ENCODE data around the gene SMIM23.

Gene SMIM23

DNA sequence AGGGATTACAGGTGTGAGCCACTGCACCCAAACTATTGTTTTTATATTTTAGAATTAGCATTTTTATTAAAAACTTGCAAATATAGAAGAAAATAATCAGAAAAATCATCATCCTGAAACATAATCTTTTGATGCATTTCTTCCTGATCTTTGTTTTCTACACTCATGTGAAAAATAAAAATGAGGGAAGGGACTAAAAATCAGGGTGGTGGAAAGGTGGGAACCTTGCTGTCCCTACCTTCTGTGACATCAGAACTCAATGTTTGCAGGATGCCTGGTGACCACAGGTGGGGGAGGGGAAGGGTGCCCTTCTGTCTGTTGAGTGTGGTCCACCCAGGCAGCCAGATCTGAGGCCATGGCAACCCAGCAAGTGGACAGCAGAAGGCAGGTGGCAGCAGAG is at the start of gene SMIM23:
TSS of gene SMIM23 (plus strand) at position 301 of the 400 bp plus-strand sequence. CDS start at position 356, 55 bp downstream.
- no peak for DNase-seq (ENCODE audit: low read depth)

DNA sequence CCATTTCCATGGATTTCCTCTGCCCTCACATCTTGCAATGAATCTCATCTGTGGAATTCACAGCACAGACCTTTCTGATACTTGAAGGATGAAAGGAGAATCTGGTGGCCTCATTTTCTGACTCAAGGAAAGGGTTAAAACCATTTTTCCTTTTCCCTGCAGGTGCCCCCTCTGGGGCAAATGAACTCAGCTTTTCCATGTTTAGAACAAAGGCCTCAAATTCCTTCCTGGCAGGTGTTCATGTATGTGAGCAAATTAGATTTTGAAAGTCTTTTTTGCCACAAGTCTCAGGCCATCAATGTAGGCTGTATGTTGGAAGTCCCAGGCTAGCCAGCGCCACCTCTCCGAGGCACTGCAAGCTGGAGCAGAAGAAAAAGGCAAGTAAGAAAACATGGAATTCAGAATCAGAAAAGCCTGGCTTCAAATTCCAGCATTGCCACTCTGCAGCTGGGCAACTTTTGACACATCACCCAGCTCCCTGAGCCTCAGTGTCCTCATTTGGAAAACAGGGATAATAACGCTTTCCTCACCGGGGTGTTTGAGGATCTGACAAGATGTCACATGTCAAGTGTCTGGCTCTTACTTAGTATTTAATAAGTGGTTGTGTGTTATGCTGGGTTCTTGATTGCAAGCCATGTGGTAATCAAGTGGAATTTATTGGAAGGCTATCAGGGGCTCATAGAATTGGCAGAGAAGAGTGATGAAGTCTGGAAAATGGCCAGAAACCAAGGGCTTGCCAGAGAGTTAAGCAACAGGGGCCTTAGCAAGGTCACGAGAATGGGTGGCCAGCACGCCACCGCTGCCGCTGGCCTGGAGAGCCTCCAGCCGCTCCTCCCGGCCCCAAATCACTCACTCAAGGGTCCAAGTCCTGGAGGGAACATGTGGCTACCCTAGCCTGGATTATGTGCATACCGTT is 48.4 kb upstream of the SMIM23 start:
- no peak for DNase-seq (ENCODE audit: low read depth)

DNA sequence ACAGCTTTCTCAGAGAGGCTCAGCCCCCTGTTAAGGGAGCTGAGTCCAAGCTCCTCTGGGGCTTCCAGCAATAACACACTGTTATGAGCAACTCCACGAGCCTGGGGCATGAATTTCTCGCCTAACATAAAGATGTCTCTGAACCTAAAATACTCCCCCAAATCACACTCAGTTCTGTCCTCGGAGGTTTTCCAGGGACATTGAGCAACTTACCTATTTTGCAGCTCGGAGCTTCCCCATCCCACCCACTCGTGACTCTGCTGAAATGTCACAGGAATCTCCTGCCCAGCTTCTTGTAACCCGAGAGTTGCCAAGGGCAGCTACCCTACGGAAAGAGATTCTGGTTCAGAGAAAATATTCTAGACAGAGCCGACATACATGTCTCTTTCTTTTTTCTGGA is 47.1 kb upstream of the SMIM23 start:
- no peak for DNase-seq (ENCODE audit: low read depth)

DNA sequence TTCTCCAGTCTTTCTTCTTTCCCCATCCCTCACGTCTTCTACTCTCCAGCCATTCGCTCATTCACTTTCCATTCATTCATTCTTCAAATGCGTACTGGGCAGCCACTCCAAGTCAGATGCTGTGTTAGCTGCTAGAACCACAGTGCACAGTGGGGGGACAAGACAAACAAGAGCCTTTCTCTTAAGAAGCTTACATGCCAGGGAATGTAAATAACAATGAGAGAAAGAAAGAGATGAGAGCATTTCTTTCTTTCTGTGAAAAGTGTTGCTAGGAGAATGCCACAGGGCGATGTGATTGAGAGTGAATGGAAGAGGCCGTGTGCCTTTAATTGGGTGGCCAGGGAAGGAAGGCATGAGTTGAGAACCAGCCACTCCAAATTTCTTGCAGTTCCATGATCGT is 46.3 kb upstream of the SMIM23 start:
- DNase-seq (ENCODE audit: low read depth): no peak

DNA sequence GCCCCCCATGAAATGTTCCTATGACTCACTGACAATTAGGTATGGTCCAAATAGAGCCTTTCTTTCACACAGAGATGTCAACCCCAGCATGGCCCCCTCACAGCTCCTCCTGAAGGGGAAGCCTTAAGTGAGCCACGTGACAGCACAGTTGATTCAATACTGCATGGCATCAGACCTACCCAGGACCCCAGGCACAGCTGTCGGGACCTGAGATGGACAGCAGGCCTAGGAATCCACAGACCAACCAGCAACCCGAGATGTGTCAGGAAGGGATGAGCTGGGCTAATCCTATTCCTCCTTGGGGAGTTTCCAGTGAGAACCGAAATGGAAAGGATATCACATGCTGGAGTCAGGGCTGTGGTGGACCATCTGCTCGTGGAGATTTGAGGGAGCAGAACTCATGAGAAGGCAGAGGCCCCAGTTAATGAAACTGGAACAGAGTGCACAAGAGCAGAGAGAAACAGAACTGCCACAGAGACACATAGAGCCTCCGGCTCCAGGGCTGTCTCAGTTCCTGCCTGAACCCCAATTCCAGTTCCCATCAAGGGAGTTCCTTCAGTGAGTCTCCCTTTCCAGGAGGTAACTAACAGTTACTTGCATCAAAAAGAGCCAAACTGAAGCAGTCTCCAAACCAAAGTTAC is 42.1 kb upstream of the SMIM23 start:
- no peak for DNase-seq (ENCODE audit: low read depth)

DNA sequence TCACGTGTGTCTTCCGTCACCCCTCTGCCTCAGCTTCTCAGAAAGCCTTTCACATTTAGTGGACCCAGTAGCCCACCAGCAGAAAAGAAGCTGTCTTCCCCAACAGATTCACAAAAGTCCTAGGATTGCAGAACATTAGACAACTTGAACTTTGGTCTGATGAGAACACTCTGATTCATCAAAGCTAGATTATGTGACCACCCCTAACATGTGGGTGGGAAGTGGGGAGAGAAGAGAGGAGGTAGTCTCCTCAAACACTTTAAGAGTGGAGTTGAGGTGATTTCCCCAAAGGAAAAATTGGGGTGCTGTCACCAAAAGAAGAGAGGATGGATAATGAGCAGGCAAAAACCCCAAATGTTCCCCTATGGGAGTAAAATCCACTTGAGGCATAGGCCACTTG is 41.4 kb upstream of the SMIM23 start:
- DNase-seq (ENCODE audit: low read depth): no peak

DNA sequence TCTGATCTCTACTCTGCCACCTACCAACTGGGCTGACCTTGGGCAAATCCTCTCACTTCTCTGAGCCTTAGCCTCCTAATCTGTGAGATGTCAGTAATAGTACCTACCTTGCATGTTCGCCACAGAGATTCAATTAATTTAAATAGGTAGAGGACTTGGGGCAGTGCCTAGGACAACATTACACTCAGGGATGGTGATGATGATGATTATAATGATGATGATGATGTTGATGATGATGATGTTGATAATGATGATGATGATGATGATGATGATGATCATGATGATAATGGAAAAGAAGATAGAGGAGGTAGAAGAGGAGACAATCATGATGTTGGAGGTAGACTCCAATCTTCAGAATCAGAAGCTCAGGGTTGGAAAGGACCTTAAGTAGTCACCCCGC is 40.7 kb upstream of the SMIM23 start:
- no peak for DNase-seq (ENCODE audit: low read depth)

DNA sequence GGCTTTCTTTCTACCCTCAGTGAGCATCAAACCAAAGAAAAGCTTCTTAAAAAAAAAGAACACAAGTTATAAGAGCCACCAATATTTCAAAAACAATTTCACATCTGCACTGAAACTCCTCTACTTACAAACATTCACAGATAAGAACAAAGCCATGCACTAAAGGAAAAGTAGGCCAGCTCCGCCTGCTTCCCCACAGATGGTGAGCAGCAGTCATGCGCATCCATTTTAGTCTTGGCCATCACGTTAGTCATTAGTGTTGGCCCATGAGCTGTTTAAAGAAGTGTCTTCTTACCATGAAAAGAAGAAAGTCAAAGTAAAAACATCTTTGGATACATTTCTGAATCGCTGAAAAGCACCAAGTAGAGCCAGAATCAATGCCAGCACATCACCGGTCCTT is 40.0 kb upstream of the SMIM23 start:
- DNase-seq (ENCODE audit: low read depth): no peak

DNA sequence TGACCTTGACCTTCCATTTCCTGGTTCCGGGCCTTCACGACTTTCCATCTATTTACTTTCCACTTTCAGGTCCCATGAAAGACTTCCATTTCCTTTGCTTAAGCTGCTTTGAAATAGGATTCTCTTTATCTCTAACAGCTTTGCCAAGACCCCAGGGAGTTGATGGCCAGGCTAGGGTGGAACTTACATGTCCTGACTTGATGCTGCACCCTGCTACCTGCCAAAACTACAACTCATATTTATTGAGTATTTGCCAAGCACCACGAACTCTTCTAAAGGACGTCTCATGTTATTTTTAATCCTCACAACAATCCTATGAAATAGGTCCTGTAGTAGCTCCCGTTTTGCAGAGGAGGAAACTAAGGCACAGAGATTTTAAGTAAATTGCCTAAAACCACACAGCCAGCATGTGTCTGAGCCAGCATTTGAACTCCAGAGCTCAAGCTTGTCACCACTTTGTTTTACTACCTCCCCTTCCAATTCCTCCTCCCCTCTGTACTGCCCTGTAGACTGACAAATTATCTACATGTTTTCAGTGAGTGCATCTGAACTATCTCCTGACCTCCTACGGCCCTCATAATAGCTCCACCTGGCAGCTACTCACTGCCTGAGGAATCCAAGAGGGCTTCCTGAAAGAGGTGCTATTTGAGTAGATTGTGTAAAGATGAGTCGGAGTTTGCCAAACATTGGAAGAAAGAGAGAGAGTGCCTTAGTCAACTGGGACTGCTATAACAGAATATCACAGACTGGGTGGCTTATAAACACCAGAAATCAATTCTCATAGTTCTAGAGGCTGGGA is 38.4 kb upstream of the SMIM23 start:
- DNase-seq (ENCODE audit: low read depth): no peak

DNA sequence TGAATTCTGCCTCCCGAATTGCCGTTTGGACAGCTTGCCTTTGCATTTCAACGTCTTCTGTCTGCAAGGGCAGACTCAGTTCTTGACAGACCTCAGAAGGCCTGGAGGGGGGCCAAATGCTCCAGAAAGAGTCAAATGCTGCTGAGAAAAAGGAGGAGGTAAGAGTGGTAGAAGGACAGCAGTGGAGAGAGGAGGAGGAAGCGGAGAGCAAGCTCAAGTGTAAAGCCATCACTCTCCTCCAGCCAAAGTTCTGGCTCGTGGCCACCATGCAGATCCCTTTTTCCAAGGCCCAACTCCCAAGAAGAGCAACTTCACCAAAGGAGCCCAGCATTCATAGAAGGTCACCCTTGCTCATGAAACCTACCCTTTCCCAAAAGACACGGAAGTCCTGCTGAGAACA is 36.9 kb upstream of the SMIM23 start:
- DNase-seq (ENCODE audit: low read depth): no peak

DNA sequence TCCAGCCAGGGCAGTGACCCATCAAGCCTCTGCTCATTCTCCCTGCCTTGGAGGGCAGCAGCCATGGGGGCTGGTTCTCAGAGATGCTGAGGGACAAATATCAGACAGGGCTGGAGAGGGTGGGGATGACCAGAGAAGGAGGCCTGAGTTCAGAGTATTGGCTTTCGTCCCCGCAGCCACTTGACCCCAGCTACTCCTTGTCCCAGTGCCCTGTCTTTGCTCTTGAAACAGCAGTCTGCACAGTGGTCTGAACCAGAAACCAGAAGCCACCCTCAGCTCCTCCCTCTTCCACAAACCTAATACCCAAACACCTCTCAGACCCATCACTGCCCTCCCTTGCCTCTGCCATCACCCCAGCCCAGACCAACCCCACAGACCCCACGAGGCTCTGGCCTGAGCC is 36.3 kb upstream of the SMIM23 start:
- no peak for DNase-seq (ENCODE audit: low read depth)

DNA sequence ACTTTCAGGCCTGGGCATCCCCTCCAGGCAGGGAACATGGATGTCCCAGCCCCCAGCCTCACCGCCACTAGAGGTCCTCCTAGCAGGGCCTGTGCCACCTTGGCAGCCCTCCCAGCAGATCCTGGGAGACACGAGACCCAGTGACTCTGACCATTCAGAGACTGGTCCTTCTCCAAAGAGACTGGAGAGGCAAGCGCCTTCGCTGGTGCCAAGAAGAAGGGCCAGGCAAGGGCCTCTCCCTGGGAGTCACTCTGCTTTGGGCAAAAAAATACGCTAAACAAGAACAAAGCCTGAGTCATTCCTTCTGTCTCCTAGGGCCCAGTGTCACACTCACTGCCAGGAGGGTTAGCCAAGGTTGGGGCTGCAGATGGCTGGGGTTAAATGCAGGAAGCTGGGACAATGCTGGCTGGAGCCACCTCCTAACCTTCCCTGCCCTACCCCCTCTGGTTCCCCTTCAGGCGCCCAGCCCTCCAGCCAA is 35.3 kb upstream of the SMIM23 start:
- DNase-seq (ENCODE audit: low read depth): no peak

DNA sequence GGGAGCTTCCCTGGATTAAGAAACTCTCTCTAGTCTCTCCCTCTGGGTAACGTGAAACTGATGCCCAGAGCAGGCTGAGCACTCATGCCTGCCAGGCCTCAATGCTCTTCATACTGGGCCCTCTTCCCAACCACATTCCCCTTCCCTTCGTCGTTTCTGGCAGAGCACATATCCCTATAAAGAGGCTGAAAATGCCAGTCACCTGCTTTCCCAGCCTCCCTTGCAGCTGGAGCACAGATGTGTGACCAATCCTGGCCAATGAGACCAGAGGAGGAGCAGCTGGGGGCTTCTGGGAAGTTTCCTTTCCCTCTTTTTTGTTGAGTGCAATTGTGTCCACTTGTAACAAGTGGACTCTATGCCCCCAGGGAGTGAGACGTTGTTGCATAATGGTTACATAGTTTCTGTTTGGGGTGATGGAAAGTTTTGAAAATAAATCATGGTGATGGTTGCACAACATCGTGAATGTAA is 30.2 kb upstream of the SMIM23 start:
- DNase-seq (ENCODE audit: low read depth): no peak

DNA sequence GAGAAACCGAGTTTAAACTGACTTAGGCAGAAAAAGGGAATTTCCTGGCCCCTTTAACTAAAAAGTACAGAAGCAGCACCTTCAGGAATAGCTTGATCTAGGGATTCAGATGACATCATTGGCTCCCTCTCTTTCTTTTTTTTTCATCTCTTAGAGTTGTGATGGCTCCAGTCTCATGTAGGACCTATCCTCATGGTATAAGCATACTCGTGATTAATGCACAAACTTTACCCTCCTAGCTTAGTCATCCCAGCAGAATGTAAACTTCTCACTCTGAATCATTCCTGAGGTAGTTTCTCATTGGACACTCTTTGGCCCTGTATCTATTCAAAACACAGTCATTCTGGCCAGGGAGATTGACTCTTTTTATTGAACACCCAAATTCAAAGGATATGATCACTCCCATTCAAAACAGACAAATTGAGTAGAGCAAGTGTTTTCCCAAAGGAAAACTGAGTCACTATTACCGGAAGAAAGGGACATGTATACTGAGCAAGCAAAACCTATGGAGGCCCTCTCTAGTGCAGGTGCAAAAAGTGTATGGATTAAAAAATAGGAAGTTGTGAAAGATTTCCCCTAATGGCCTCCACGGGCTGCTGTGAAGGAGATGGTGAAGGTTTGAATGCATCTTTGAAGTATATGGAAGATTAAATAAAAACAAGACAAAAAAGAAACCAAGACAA is 27.6 kb upstream of the SMIM23 start:
- peak; percentile 96 for DNase-seq (ENCODE audit: low read depth)

DNA sequence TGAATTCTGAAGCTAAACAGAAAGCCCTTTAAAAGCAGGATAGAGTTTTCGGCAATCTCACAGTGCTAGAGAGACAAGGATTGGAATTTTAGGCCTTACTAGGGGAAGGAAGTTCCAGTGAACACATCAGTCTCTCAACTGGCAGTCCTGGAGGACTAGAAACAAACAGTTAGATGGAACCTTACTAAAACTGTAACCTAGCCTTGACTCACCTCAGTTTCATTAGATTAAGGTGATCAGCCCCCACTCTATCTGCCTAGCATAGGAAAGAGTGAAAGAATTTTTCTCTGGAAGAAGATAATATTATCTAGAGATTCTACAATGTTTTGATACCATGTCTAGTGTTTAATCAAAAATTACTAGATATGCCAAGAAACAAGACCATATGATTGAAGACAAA is 25.8 kb upstream of the SMIM23 start:
- DNase-seq (ENCODE audit: low read depth): no peak

DNA sequence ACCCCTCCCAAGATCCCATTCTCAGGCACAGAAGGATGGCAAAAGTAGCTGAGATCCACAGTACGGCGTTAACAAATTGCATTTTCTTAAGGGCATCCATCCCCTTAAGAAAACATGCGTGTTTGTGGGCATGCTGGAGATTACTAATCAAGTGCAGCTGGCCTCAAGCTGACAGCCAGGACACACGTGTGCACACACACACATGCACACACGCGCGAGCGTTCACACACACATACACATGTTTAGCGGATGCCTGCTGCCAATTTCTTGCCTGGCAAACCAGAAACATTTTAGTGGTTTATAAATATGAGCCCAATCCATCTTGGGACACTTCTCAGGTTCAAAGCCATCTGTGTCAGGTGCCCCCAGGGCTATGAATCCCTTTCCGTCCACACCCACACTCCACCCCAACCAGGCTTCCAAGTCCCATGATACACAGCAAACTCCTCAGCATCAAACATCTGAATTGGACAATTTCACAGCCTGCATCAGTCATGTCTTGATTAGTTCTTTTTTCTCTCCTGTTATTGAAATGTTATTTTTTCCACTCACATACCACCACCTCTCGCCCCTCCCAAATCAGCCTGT is 23.5 kb upstream of the SMIM23 start:
- no peak for DNase-seq (ENCODE audit: low read depth)

DNA sequence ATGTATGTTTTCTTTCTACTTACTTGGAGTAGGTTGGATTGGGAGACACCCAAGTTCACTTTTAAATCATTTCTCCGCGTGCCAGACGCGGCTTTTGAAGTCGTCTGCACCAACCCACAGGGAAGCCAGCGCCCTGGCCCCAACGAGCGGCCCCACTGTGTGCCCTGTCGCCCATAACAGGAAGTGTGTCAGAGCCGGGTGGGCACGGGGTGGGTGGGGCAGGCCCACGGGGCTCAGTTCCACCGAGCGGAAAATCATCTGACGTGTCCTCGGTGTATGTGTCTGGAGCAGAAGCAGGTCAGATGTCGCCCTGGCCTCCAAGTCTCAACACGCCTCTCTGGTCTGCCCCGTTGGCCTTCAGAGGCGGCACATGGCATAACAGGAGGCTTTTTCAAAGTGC is 22.7 kb upstream of the SMIM23 start:
- no peak for DNase-seq (ENCODE audit: low read depth)

DNA sequence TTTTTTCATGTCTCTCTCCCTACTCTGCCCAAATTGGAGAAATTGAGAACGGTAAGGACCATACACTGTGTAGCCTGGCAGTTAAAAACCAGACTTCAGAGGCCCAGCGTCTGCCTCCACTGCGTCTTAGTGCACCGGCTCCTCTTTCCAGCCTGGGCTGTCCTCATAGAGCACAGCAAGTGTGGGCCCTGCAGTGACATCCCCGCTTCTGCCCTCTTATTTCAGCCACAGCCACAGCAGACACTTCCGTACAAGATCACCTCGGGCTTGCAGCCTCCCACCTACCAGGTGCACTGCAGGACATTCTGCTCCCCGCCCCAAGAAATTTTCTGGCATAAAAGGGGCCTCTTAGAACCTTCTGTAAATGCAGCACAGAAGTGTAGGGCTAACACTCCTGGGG is 21.4 kb upstream of the SMIM23 start:
- DNase-seq (ENCODE audit: low read depth): no peak

DNA sequence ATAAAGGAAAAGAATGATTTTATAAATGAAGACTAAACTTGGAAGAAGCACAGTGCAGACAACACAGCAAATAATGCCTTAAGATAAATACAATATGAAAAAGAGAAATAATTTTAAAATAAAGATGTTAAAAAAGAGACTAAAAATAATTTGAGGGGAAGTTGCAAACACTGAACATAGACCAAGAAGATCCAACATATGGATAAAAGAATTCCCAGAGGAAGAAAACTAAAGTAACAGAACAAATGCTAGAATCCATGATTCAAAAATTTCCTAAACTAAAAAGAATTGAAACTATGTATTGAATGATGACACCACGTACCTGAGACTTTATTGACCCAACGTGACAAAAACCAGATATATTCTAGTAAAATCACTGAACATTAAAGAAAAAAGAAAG is 18.7 kb upstream of the SMIM23 start:
- DNase-seq (ENCODE audit: low read depth): no peak

DNA sequence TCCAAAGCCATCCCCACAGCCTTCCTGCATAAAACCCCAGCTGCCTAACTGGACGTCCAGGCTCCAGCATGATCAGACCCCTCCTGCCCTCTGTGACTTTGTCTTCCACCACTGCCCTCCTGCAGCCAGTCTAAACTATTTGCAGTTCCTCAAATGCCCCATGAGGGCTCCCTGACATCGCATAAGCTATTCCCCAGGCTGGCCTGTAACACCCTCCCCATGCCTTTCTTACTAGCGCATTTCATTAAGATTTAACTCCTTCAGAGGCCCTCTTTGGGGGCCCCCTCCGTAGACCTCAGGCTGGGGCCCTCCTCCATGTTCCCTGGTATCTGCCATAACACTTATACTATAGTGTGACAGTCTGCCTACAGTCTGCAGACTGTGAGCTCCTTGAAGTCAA is 15.5 kb upstream of the SMIM23 start:
- no peak for DNase-seq (ENCODE audit: low read depth)

DNA sequence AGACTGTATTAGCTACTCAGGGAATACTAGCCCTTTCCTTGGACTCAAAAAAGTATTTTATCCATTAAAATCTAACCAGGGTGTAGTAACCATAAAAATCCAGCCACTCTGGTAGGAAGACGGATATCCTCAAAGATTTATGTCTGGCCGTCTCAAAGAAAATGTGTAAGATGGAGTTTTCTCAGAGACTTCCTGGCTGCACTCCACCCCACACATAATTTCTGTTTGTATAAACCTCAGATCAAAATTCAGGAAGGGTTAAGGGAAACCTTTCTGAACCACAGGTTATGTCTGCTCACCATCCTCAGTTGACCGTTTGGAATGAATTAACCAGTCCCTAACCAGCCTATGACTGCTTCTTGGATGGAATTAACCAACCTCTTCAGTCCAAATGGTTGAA is 13.8 kb upstream of the SMIM23 start:
- DNase-seq (ENCODE audit: low read depth): no peak

DNA sequence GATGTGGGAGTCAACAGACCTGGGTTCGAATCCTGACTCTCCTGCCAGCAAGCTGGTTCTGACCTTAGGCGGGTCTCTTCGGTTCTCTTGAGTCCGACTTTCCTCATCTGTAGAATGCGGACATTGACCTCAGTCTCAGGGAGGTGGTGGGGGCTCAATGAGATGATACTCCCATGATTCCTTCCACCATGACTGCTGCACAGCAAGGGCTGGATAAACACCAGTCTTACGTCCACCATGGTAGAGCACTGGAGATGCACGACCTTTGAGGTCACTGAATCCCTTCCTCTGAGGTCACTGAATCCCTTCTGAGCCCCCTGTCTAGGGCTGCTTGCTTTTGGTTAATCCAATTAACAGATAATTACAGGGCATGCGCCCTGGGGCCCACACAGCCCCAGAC is 12.5 kb upstream of the SMIM23 start:
- DNase-seq (ENCODE audit: low read depth): no peak

Measured in HS-5 (cell line).